HG02981 (cell line): Measurements from ENCODE around the gene POLA2.
"Not testable (repeated sequence)": the region's sequence is repeated elsewhere in the genome, so short reads cannot be mapped to it uniquely, and the experiment has no call there.

Source experiments
- ATAC-seq: cut with Tn5 transposase; IDR thresholded peaks from one replicate; pipeline ENCODE4 v1.9.1; 2021; ENCODE audit warnings: mild to moderate bottlenecking, moderate library complexity; ENCODE audit not compliant: unreplicated experiment

The POLA2 gene

DNA sequence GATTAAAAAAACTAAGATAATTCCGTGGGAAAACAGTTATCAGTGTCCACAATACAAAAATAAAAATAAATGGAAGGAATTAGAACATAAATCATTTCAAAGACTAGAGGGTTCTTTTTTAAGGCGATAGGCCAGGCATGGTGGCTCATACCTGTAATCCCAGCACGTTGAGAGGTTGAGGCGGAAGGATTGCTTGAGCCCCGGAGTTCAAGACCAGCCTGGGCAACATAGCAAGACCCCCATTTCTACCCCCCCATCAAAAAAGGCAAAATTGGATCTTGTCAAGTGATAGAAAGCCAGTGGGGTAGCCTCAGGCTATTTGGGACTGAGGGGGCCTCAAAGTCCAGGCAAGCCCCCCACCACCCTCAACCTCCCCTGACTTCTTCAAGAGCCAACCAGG is 20.6 kb upstream of the POLA2 start:
- ATAC-seq: no peak

DNA sequence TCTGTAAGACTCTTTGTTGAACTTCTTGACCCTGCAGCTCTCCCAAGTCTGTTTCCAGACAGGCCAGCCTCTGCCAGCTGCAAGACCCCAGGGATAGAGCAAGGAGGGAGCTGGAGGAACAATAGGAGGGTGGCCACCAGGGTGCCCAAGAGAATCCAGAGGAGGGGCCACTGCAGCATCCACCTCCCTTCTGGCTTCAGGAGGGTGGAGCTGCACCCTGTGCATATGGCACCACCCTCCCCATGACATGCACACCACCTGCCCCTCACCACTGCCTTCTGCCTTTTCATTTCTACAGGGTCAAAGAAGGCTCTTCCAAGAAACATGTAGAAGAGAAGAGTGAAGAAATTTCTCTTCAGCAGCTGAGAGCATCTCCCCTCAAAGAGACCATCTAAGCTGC is 20.1 kb upstream of the POLA2 start:
- no peak for ATAC-seq

- no peak for ATAC-seq
Observed at GRCh38 chr11:65242389-65242788, 19.4 kb upstream of the POLA2 start.

- ATAC-seq: no peak
Observed at GRCh38 chr11:65243797-65244196, 18.0 kb upstream of the POLA2 start.

GRCh38 chr11:65245046-65245445 is 16.7 kb upstream of the POLA2 start:
- not testable (repeated sequence) for ATAC-seq

DNA sequence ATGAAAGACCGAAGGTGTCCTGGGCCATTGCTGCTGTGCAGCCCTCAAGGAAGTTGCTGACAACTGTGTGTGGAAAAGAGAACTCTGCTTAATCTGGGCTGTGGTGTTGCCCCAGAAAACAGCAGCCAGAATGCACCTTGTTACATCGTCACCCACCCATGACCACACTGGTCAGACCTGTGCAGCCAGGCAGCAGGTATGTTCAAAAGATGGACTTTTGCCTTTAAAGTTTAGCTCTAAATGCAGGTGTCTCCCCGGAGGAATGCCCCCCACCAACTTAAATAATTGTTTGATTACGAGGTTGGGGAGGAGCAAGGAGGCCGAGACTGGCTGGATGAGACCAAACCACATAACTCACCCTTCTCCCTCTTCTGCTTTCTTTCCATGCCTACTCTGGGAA is 15.3 kb upstream of the POLA2 start:
- no peak for ATAC-seq

DNA sequence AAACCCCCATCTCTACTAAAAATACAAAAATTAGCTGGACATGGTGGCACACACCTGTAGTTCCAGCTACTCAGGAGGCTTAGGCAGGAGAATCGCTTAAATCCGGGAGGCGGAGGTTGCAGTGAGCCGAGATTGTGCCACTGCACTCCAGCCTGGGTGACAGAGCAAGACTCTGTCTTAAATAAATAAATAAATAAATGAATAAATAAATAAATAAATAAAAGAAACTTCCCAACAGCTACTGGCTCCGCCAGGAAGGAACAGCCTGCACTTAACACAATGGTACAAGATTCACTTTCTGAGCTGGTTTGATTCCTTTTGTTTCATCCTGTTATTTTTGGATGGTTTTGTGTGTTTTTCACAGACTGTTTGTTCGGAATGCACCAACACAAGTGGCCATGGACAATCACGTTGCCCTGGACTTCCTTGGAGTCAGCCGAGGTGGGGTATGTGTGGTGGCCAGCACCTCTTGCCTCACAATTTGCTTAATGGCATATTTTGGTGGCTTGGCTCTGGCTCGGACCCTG is 13.5 kb upstream of the POLA2 start:
- ATAC-seq: not testable (repeated sequence)

DNA sequence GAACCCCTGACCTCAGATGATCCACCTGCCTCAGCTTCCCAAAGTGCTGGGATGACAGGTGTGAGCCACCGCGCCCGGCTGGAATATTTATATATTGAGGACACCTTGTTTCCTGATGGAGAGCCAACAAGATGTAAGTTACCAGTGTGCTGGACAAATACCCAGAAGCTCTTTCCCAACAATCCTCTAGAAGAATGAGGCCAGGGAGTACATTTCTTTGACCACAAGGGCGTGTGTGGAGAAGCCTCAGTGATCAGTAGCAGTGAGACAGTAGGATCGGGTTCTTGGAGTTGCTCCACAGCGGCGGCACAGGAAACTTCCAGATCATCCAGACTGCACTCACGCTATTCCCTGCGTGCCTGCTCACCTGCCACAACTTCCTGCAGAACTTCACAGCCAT is 10.3 kb upstream of the POLA2 start:
- ATAC-seq: no peak

DNA sequence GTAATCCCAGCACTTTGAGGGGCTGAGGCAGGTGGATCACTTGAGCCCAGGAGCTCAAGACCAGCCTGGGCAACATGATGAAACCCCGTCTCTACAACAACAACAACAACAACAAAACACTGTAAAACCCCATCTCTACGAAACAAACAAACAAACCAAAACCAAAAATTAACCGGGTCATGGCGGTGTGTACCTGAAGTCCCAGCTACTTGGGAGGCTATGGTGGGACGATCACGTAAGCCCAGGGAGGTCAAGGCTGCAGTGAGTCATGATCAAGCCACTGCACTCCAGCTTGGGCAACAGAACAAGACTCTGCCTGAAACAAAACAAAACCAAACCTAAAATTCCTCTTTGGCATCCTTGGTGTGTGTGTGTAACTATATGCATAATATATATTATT is 7.0 kb upstream of the POLA2 start:
- ATAC-seq: no peak

GRCh38 chr11:65258988-65259387 is 2.8 kb upstream of the POLA2 start:
- no peak for ATAC-seq

- ATAC-seq: no peak
Observed at GRCh38 chr11:65260302-65260701, 1.5 kb upstream of the POLA2 start.

DNA sequence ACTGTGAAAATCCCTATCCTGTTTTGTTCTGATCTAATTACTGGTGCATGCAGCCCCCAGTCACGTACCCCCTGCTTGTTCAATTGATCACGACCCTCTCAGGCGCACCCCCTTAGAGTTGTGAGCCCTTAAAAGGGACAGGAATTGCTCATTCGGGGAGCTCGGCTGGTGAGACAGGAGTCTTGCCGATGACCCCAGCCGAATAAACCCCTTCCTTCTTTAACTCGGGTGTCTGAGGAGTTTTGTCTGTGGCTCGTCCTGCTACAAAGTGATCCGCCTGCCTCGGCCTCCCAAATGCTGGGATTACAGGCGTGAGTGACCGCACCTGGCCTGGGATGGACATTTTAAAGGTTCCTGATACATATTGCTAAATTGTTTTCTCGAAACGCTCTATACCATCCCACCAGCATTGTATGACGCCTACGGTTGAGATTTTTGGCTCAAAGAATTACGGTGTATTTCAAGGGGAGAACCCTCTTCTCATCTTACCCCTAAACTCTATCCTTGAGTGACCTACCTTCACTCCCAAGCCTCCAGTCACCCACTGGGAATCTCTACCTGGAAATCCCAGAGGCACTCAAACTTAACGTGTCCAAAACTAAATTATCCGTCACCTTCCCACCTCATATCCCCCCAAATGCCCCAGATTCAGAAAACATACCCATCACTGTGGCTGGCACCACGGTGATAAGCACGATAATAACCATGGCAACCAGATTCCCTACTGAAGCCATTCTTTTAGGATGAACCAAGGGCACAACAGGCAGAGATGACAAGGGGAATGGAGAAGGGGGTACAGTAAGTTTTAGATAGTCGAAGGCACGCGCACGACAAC is 789 bp upstream of the POLA2 start:
- ATAC-seq: no peak

- no peak for ATAC-seq
Observed at GRCh38 chr11:65262381-65262680, 569 bp downstream of the POLA2 start.

DNA sequence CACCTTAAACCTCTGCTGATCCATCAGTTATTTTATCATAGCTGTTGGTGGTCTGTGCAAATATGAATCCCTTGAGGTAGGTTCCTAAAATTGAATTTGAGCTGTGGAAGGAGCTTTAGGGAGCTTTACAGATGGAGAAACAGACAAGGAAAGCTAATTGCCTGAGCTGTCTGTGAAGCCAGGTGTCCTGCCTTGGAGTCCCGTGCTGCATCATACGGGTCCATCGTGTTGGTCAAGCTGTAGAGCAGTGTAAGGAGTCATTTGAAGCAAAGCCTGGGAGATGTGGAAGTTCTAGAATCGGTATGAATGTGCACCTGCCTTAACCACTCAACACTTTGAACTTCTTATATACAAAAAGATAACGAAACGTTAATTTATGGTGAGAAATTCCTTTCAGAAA is 1.0 kb downstream of the POLA2 start:
- no peak for ATAC-seq

- not testable (repeated sequence) for ATAC-seq
Observed at GRCh38 chr11:65264747-65265146, 3.0 kb downstream of the POLA2 start.

DNA sequence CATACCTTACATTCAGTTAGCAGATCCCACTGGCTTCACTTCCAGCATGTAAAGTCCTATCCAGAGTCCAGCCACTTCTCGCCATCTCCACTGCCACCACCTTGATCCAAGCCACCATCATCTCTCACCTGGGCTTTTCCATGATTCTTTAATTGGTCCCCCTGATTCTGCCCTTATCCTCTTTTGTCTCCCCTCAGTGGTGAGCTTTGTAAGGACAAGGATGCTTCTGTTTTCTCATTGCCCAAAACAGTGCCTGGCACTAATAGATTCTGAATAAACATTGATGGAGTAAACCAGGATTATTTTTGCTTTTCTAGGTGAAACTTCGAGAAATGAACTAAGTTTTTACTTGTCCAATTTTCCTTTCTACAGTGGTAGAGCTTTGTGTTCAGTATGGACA is 4.4 kb downstream of the POLA2 start:
- ATAC-seq: no peak

GRCh38 chr11:65274735-65275682 is 13.2 kb downstream of the POLA2 start:
- ATAC-seq: no peak

DNA sequence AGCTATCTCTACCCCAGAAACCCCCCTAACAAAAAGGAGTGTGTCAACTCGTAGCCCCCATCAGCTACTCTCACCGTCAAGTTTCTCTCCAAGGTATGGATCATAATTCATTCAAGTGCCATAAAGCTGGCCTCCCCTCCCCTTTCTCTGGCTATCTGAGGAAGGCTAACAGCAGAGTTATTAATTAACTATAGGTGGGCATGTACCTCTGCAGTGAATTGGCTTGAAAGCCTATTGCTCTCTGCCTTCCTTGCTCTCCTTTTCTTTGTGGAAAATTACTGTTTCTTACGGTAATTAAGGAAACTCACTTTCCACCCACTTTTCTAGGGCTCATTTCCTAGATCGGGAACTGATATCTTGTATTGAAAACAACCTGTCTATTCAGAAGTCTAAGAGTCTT is 14.1 kb downstream of the POLA2 start:
- ATAC-seq: no peak

GRCh38 chr11:65277631-65278277 is 16.0 kb downstream of the POLA2 start:
- no peak for ATAC-seq

GRCh38 chr11:65278356-65278755 is 16.6 kb downstream of the POLA2 start:
- ATAC-seq: no peak

GRCh38 chr11:65279279-65279678 is 17.5 kb downstream of the POLA2 start:
- ATAC-seq: no peak
